SK-N-SH (cell line): ENCODE data around the gene SHISA8. TPM values are rescaled to one million over a fixed set of nuclear protein-coding genes. Genes with fewer than 3 reads are reported as not detected.

Source experiments
- CTCF ChIA-PET: fragments of 300-600, 350-600 bp; formaldehyde crosslinking; extraction: SDS; loops from one replicate; lab custom pipeline; 2021; lab: Yijun Ruan, JAX
- POLR2A ChIA-PET: fragments of 350-600 bp; sonication (Branson Sonifier 250); formaldehyde crosslinking; extraction: SDS; loops from one replicate; lab custom pipeline; 2020; ENCODE audit warnings: antibody characterized with exemption, inconsistent platforms; lab: Yijun Ruan, JAX
- DNase-seq: peaks from one replicate; pipeline ENCODE4 v3.0.0; 2012
- H2AFZ ChIP-seq: fragments of 200-600 bp; sonication (generic); 2 replicates; pipeline ENCODE4 v1.8.1; 2016; ENCODE audit warnings: antibody characterized with exemption, mild to moderate bottlenecking, low read depth
- H3F3A ChIP-seq: fragments of 200-600 bp; sonication (generic); replicated peaks from 2 replicates; pipeline ENCODE3; 2016; ENCODE audit warnings: antibody characterized with exemption, mild to moderate bottlenecking; ENCODE audit not compliant: insufficient read depth
- H3K27ac ChIP-seq, 2 experiments: fragments of 200-500 bp in 1 of 2; fragments of 200-600 bp in 1 of 2; sonication (Bioruptor generic) in 1 of 2; sonication (generic), shearing (Covaris generic) in 1 of 2; 2 replicates each; pipeline versions ENCODE4 v1.5.1 to v1.6.1; 2014 to 2016; ENCODE audit warnings: low read depth in 2 of 2, inconsistent platforms in 1 of 2, low read length in 1 of 2, mild to moderate bottlenecking in 1 of 2, mixed read lengths in 1 of 2
- H3K27me3 ChIP-seq: fragments of 200-600 bp; sonication (generic), shearing (Covaris generic); 2 replicates; pipeline ENCODE4 v1.6.1; 2016; ENCODE audit warnings: mixed run types; ENCODE audit not compliant: insufficient read depth
- H3K36me3 ChIP-seq, 2 experiments: fragments of 200-500 bp in 1 of 2; fragments of 200-600 bp in 1 of 2; sonication (Bioruptor generic) in 1 of 2; sonication (generic) in 1 of 2; replicated peaks in 1 of 2; 2 replicates each; pipeline versions ENCODE3 to v1.5.1; 2014 to 2016; ENCODE audit warnings: low read length in 1 of 2, mild to moderate bottlenecking in 1 of 2; ENCODE audit not compliant: insufficient read depth in 2 of 2, control insufficient read depth in 1 of 2
- H3K4me1 ChIP-seq, 2 experiments: fragments of 200-500 bp in 1 of 2; fragments of 200-600 bp in 1 of 2; sonication (Bioruptor generic) in 1 of 2; sonication (generic), shearing (Covaris generic) in 1 of 2; 2 replicates each; pipeline versions ENCODE4 v1.5.1 to v1.6.1; 2014 to 2016; ENCODE audit warnings: low read depth in 1 of 2, low read length in 1 of 2, mixed run types in 1 of 2; ENCODE audit not compliant: insufficient read depth in 2 of 2, control insufficient read depth in 1 of 2
- H3K4me2 ChIP-seq: fragments of 200-600 bp; sonication (generic), shearing (Covaris generic); 2 replicates; pipeline ENCODE4 v1.6.1; 2017; ENCODE audit warnings: mixed run types
- H3K4me3 ChIP-seq, 2 experiments: fragments of 200-500 bp in 1 of 2; fragments of 200-600 bp in 1 of 2; sonication (Bioruptor generic) in 1 of 2; sonication (generic), shearing (Covaris generic) in 1 of 2; 2 replicates each; pipeline versions ENCODE4 v1.5.1 to v1.8.1; 2014 to 2016; ENCODE audit warnings: low read depth in 2 of 2, inconsistent platforms in 1 of 2, low read length in 1 of 2, mild to moderate bottlenecking in 1 of 2, mixed read lengths in 1 of 2, moderate library complexity in 1 of 2
- H3K79me2 ChIP-seq: fragments of 200-600 bp; sonication (generic); 2 replicates; pipeline ENCODE4 v1.8.1; 2017; ENCODE audit warnings: mild to moderate bottlenecking; ENCODE audit not compliant: insufficient read depth
- H3K9ac ChIP-seq: fragments of 200-600 bp; sonication (generic); 2 replicates; pipeline ENCODE4 v1.6.1; 2017; ENCODE audit warnings: mixed run types
- H3K9me2 ChIP-seq: fragments of 200-600 bp; sonication (generic); 2 replicates; pipeline ENCODE4 v1.6.1; 2017; ENCODE audit warnings: mixed run types
- H3K9me3 ChIP-seq: fragments of 200-600 bp; sonication (generic); 2 replicates; pipeline ENCODE4 v1.6.1; 2017; ENCODE audit warnings: mixed run types, mild to moderate bottlenecking, moderate library complexity
- H4K20me1 ChIP-seq: fragments of 200-600 bp; sonication (generic); 2 replicates; pipeline ENCODE4 v1.6.1; 2017; ENCODE audit warnings: mild to moderate bottlenecking, mixed run types; ENCODE audit not compliant: insufficient read depth
- CHD2 ChIP-seq: fragments of 150-350 bp; IDR thresholded peaks from 2 replicates; pipeline ENCODE4 v1.6.1; 2018; ENCODE audit warnings: low read length; ENCODE audit not compliant: partially characterized antibody
- CTCF ChIP-seq: fragments of 200-600 bp; sonication (generic); IDR thresholded peaks from 2 replicates; pipeline ENCODE4 v1.6.1; 2017; ENCODE audit warnings: antibody characterized with exemption, mild to moderate bottlenecking, moderate library complexity
- EP300 ChIP-seq, 2 experiments: IDR thresholded peaks; 2 replicates each; pipeline versions ENCODE4 v1.4.0 to v1.6.1; 2012; ENCODE audit warnings: borderline replicate concordance in 1 of 2, low read depth in 1 of 2, low read length in 1 of 2
- FOSL2 ChIP-seq: IDR thresholded peaks from 2 replicates; pipeline ENCODE4 v1.4.0; 2012; ENCODE audit warnings: low read depth, mild to moderate bottlenecking, moderate library complexity, borderline replicate concordance
- GATA2 ChIP-seq: sonication (generic); formaldehyde crosslinking; IDR thresholded peaks from 2 replicates; pipeline ENCODE4 v1.5.0; 2020; ENCODE audit warnings: mild to moderate bottlenecking, missing genetic modification reagents
- MAX ChIP-seq: IDR thresholded peaks from 2 replicates; pipeline ENCODE4 v1.4.0; 2012; ENCODE audit warnings: low read depth
- MEF2A ChIP-seq: IDR thresholded peaks from 2 replicates; pipeline ENCODE4 v1.4.0; 2012; ENCODE audit warnings: low read depth, borderline replicate concordance
- MXI1 ChIP-seq: IDR thresholded peaks from 2 replicates; pipeline ENCODE4 v1.6.1; 2012; ENCODE audit warnings: mild to moderate bottlenecking, low read depth, low read length, improper control_type of control experiment
- NFIC ChIP-seq: IDR thresholded peaks from 2 replicates; pipeline ENCODE4 v1.4.0; 2012; ENCODE audit warnings: borderline replicate concordance
- RAD21 ChIP-seq: IDR thresholded peaks from 2 replicates; pipeline ENCODE4 v1.6.1; 2012; ENCODE audit warnings: mild to moderate bottlenecking, low read length
- RCOR1 ChIP-seq: fragments of 150-350 bp; IDR thresholded peaks from 2 replicates; pipeline ENCODE4 v1.6.1; 2017; ENCODE audit warnings: antibody characterized with exemption, low read length
- RFX5 ChIP-seq: IDR thresholded peaks from 2 replicates; pipeline ENCODE4 v1.6.1; 2012; ENCODE audit warnings: mild to moderate bottlenecking, improper control_type of control experiment, low read length
- RXRA ChIP-seq: IDR thresholded peaks from 2 replicates; pipeline ENCODE4 v1.4.0; 2012; ENCODE audit warnings: low read depth, mild to moderate bottlenecking, borderline replicate concordance
- SMC3 ChIP-seq: IDR thresholded peaks from 2 replicates; pipeline ENCODE4 v1.6.1; 2012; ENCODE audit warnings: low read depth, low read length, improper control_type of control experiment
- USF1 ChIP-seq: IDR thresholded peaks from 2 replicates; pipeline ENCODE4 v1.4.0; 2012; ENCODE audit warnings: low read depth, borderline replicate concordance
- YY1 ChIP-seq: IDR thresholded peaks from 2 replicates; pipeline ENCODE4 v1.4.0; 2012; ENCODE audit warnings: low read depth, mild to moderate bottlenecking
- WGBS: methylation state at CpG from one replicate; pipeline ENCODE4 v1.1.6; 2017; ENCODE audit warnings: low lambda C conversion rate; 5-methylcytosine and 5-hydroxymethylcytosine counted together
- polyA plus RNA-seq, 3 experiments: library from polyadenylated mRNA; depleted of rRNA; stranded (reverse); fragments of >200 nt; gene quantifications; 2 replicates each; pipeline ENCODE4 v1.2.3, GENCODE V29; 2012

The SHISA8 gene
- polyA plus RNA-seq, 1 of the 3 experiments (the other 2 are of a cell fraction), result not detected

GRCh38 chr22:41963453-41964111, 48.7 kb upstream of the SHISA8 start:
- no peaks in the 10 kb centered on the region for H3K9me3 ChIP-seq
- POLR2A ChIA-PET, result no interaction called here
- H3K4me1 ChIP-seq, result peaks cover 0 to 9% of the 10 kb centered on the region in 2 experiments; a peak in 1 of 4 replicates
- no peak for DNase-seq
- H4K20me1 ChIP-seq, result no peaks in the 10 kb centered on the region
- H3K79me2 ChIP-seq, result no peaks in the 10 kb centered on the region
- no peaks in the 10 kb centered on the region for H3K9me2 ChIP-seq
- H3K27me3 ChIP-seq, result no peaks in the 10 kb centered on the region
- no peak overlapping the region for H2AFZ ChIP-seq
- TF ChIP-seq MAX (no peak), EP300 (IDR thresholded peaks at IDR 0.05; ENCODE audit: borderline replicate concordance in 1 of 2, low read depth in 1 of 2, low read length in 1 of 2) (no peak), GATA2 (CRISPR knock-in tag) (no peak), SMC3 (no peak), YY1 (no peak), FOSL2 (no peak), RXRA (no peak), CTCF (no peak), CHD2 (no peak), RAD21 (no peak), RFX5 (no peak), RCOR1 (no peak), NFIC (no peak), MEF2A (no peak), USF1 (no peak), MXI1 (no peak)
- TF ChIP-seq, all 33 proteins: peak for 0
- Histone ChIP-seq H3K4me2 (no peak overlapping the region), H3K9ac (no peak overlapping the region), H3K27ac (no peak overlapping the region), H3K36me3 (no peaks in the 10 kb centered on the region), H3F3A (no peaks in the 10 kb centered on the region), H3K4me3 (no peak overlapping the region)
- 87% methylated on average over 5 of the region's 9 CpGs for WGBS
- CTCF ChIA-PET, result no interaction called here
